Subcutaneous adipose tissue (tissue), 4 donors: Measurements from ENCODE around the gene RABL6. TPM values are rescaled to one million over a fixed set of nuclear protein-coding genes. Genes with fewer than 3 reads are reported as not detected.
"Not testable (repeated sequence)": the region's sequence is repeated elsewhere in the genome, so short reads cannot be mapped to it uniquely, and the experiment has no call there.

ENCODE experiments used
- CTCF ChIP-seq: fragments of 450-650 bp; IDR thresholded peaks from one replicate; pipeline ENCODE4 v1.5.1; 2016; ENCODE audit warnings: low read depth, mild to moderate bottlenecking, control low read depth, antibody characterized with exemption, moderate library complexity
- total RNA-seq, 4 donors: library from RNA; depleted of rRNA; stranded (reverse); fragments of >200 nt; gene quantifications; one replicate each; pipeline ENCODE4 v1.1.0, GENCODE V29; 2016

RABL6 gene
- total RNA-seq, 4 donors from 2014 or later, result 29.4 to 78.2 (median 33.4) TPM

- no peak for TF ChIP-seq CTCF
These were observed 32.6 kb downstream of the RABL6 start for GRCh38 chr9:136840140-136840876.

GRCh38 chr9:136840877-136841645 lies 33.3 kb downstream of the RABL6 start:
- no peak for TF ChIP-seq CTCF

GRCh38 chr9:136842380-136842948 lies 34.7 kb downstream of the RABL6 start, which contains the start of gene AJM1:
AJM1 (plus strand) TSS chr9:136842478; CDS start chr9:136844415, 1,937 bp downstream.
- not testable (repeated sequence) for TF ChIP-seq CTCF

- TF ChIP-seq CTCF, result no peak
These were observed 37.2 kb downstream of the RABL6 start for GRCh38 chr9:136844761-136845464.

- TF ChIP-seq CTCF, result no peak
These were observed 37.9 kb downstream of the RABL6 start for GRCh38 chr9:136845465-136846260.

- no peak for TF ChIP-seq CTCF
These were observed 38.8 kb downstream of the RABL6 start for GRCh38 chr9:136846376-136847087.
